ENCODE measurements around the gene CFAP300. TPM values are rescaled to one million over a fixed set of nuclear protein-coding genes. Genes with fewer than 3 reads are reported as not detected.

Gene CFAP300
- total RNA-seq, 1 donor from 2014 or later: 0.64 TPM

GRCh38 chr11:102081313-102081712 lies 34.1 kb downstream of the CFAP300 start:
- Histone ChIP-seq H2AFZ (ENCODE audit: low read depth, low read length) (no peak overlapping the region), H3K4me3 (ENCODE audit: insufficient read depth, low read depth, low read length) (no peak overlapping the region), H3K79me2 (ENCODE audit: insufficient read depth, low read length) (no peaks in the 10 kb centered on the region), H4K20me1 (ENCODE audit: insufficient read depth, low read length) (no peaks in the 10 kb centered on the region), H3K27ac (ENCODE audit: low read depth, low read length) (no peak overlapping the region), H3K9ac (ENCODE audit: low read length) (no peak overlapping the region), H3K27me3 (ENCODE audit: insufficient read depth, low read length) (no peaks in the 10 kb centered on the region), H3K9me3 (ENCODE audit: insufficient read depth, low read depth, low read length) (no peaks in the 10 kb centered on the region), H3K36me3 (ENCODE audit: insufficient read depth, low read length) (no peaks in the 10 kb centered on the region), H3K4me2 (ENCODE audit: low read length) (no peak overlapping the region), H3K4me1 (ENCODE audit: insufficient read depth, low read length) (no peaks in the 10 kb centered on the region)
- DNase-seq (ENCODE audit: low read depth) (no peak), FAIRE-seq (no peak)
- Mint-ChIP-seq H3K27me3 (ENCODE audit: low read depth, unreplicated experiment) (no peaks in the 10 kb centered on the region), H3K4me1 (ENCODE audit: low read depth, unreplicated experiment) (peaks cover 3% of the 10 kb centered on the region), H3K27ac (ENCODE audit: unreplicated experiment) (no peak overlapping the region), H3K9me3 (ENCODE audit: unreplicated experiment) (no peaks in the 10 kb centered on the region), H3K4me3 (ENCODE audit: unreplicated experiment) (no peak overlapping the region), H3K36me3 (ENCODE audit: low read depth, unreplicated experiment) (no peaks in the 10 kb centered on the region)
- TF ChIP-seq CTCF (IDR thresholded peaks at IDR 0.05; ENCODE audit: insufficient read depth, low read depth, low read length): no peak
- no peak for TF ChIP-seq EZH2 (IDR thresholded peaks at IDR 0.05; ENCODE audit: insufficient read depth, low read length)

- no peak for FAIRE-seq
- Mint-ChIP-seq H3K27me3 (ENCODE audit: low read depth, unreplicated experiment) (peaks cover 2% of the 10 kb centered on the region), H3K4me3 (ENCODE audit: unreplicated experiment) (no peak overlapping the region), H3K4me1 (ENCODE audit: low read depth, unreplicated experiment) (peaks cover 3% of the 10 kb centered on the region), H3K36me3 (ENCODE audit: low read depth, unreplicated experiment) (no peaks in the 10 kb centered on the region), H3K9me3 (ENCODE audit: unreplicated experiment) (no peaks in the 10 kb centered on the region), H3K27ac (ENCODE audit: unreplicated experiment) (no peak overlapping the region)
- peak; percentile 16 for DNase-seq (ENCODE audit: low read depth)
- peak overlapping the region; percentile 18 for H3K4me2 ChIP-seq (ENCODE audit: low read length)
- no peak overlapping the region for H3K4me3 ChIP-seq (ENCODE audit: insufficient read depth, low read depth, low read length)
- peaks cover 2% of the 10 kb centered on the region for H3K36me3 ChIP-seq (ENCODE audit: insufficient read depth, low read length)
- H3K79me2 ChIP-seq (ENCODE audit: insufficient read depth, low read length): no peaks in the 10 kb centered on the region
- no peak for TF ChIP-seq CTCF (IDR thresholded peaks at IDR 0.05; ENCODE audit: insufficient read depth, low read depth, low read length)
- TF ChIP-seq EZH2 (IDR thresholded peaks at IDR 0.05; ENCODE audit: insufficient read depth, low read length): no peak
- H3K27ac ChIP-seq (ENCODE audit: low read depth, low read length): no peak overlapping the region
- H2AFZ ChIP-seq (ENCODE audit: low read depth, low read length): no peak overlapping the region
- no peaks in the 10 kb centered on the region for H3K9me3 ChIP-seq (ENCODE audit: insufficient read depth, low read depth, low read length)
- H3K27me3 ChIP-seq (ENCODE audit: insufficient read depth, low read length): no peaks in the 10 kb centered on the region
- H3K4me1 ChIP-seq (ENCODE audit: insufficient read depth, low read length): no peaks in the 10 kb centered on the region
- H4K20me1 ChIP-seq (ENCODE audit: insufficient read depth, low read length): no peaks in the 10 kb centered on the region
- H3K9ac ChIP-seq (ENCODE audit: low read length): no peak overlapping the region
These were observed 38.8 kb downstream of the CFAP300 start for GRCh38 chr11:102085864-102086551.

- FAIRE-seq: no peak
These were observed 49.9 kb downstream of the CFAP300 start for GRCh38 chr11:102097186-102097585.

More at GRCh38 chr11:102097186-102097585, 49.9 kb downstream of the CFAP300 start:
- Histone ChIP-seq H3K4me1 (ENCODE audit: insufficient read depth, low read length) (no peaks in the 10 kb centered on the region), H3K36me3 (ENCODE audit: insufficient read depth, low read length) (no peaks in the 10 kb centered on the region), H3K9ac (ENCODE audit: low read length) (no peak overlapping the region), H3K4me2 (ENCODE audit: low read length) (no peak overlapping the region), H3K27ac (ENCODE audit: low read depth, low read length) (no peak overlapping the region), H2AFZ (ENCODE audit: low read depth, low read length) (no peak overlapping the region), H3K9me3 (ENCODE audit: insufficient read depth, low read depth, low read length) (no peaks in the 10 kb centered on the region), H3K79me2 (ENCODE audit: insufficient read depth, low read length) (no peaks in the 10 kb centered on the region), H4K20me1 (ENCODE audit: insufficient read depth, low read length) (no peaks in the 10 kb centered on the region), H3K4me3 (ENCODE audit: insufficient read depth, low read depth, low read length) (no peak overlapping the region), H3K27me3 (ENCODE audit: insufficient read depth, low read length) (no peaks in the 10 kb centered on the region)
- H3K4me1 Mint-ChIP-seq (ENCODE audit: low read depth, unreplicated experiment): no peaks in the 10 kb centered on the region
- H3K9me3 Mint-ChIP-seq (ENCODE audit: unreplicated experiment): no peaks in the 10 kb centered on the region
- no peaks in the 10 kb centered on the region for H3K27me3 Mint-ChIP-seq (ENCODE audit: low read depth, unreplicated experiment)
- no peaks in the 10 kb centered on the region for H3K36me3 Mint-ChIP-seq (ENCODE audit: low read depth, unreplicated experiment)
- H3K4me3 Mint-ChIP-seq (ENCODE audit: unreplicated experiment): no peak overlapping the region
- no peak overlapping the region for H3K27ac Mint-ChIP-seq (ENCODE audit: unreplicated experiment)
- TF ChIP-seq CTCF (IDR thresholded peaks at IDR 0.05; ENCODE audit: insufficient read depth, low read depth, low read length) (no peak), EZH2 (IDR thresholded peaks at IDR 0.05; ENCODE audit: insufficient read depth, low read length) (no peak)
- no peak for DNase-seq (ENCODE audit: low read depth)

Measured in astrocyte (in vitro differentiated cells and primary cell).